GM23338 (cell line): ENCODE measurements around the gene SEC14L1. TPM values are rescaled to one million over a fixed set of nuclear protein-coding genes. Genes with fewer than 3 reads are reported as not detected.

ENCODE experiments used
- ATAC-seq: fragments of 200-7000 bp; cut with Tn5 transposase; 3 replicates; pipeline ENCODE4 v1.9.1; 2020
- DNase-seq: peaks from one replicate; pipeline ENCODE4 v3.0.0-alpha.2; 2015; ENCODE audit warnings: low spot score
- H2AFZ ChIP-seq: fragments of 200-600 bp; sonication (generic); 2 replicates; pipeline ENCODE4 v1.8.0; 2016; ENCODE audit warnings: antibody characterized with exemption, mild to moderate bottlenecking, moderate library complexity
- H3F3A ChIP-seq: fragments of 200-600 bp; sonication (generic); replicated peaks from 2 replicates; pipeline ENCODE4 v1.8.0; 2017; ENCODE audit warnings: antibody characterized with exemption, mixed run types, low read depth
- H3K27ac ChIP-seq: fragments of 200-600 bp; sonication (generic); 2 replicates; pipeline ENCODE4 v1.6.1; 2016; ENCODE audit warnings: low read depth
- H3K27me3 ChIP-seq: fragments of 200-600 bp; sonication (generic); 2 replicates; pipeline ENCODE4 v1.8.0; 2016; ENCODE audit warnings: mild to moderate bottlenecking, mixed run types, moderate library complexity; ENCODE audit not compliant: insufficient read depth
- H3K36me3 ChIP-seq: fragments of 200-600 bp; sonication (generic); 2 replicates; pipeline ENCODE4 v1.8.0; 2016; ENCODE audit warnings: mild to moderate bottlenecking; ENCODE audit not compliant: insufficient read depth
- H3K4me1 ChIP-seq: fragments of 200-600 bp; sonication (generic); 2 replicates; pipeline ENCODE4 v1.8.0; 2016; ENCODE audit warnings: mild to moderate bottlenecking, moderate library complexity; ENCODE audit not compliant: insufficient read depth
- H3K4me2 ChIP-seq: fragments of 200-600 bp; sonication (generic); 2 replicates; pipeline ENCODE4 v1.7.1; 2017; ENCODE audit warnings: mixed run types
- H3K4me3 ChIP-seq: fragments of 200-600 bp; sonication (generic); 2 replicates; pipeline ENCODE4 v1.6.1; 2016; ENCODE audit warnings: mixed run types
- H3K79me2 ChIP-seq: fragments of 200-600 bp; sonication (generic); replicated peaks from 2 replicates; pipeline ENCODE4 v1.8.0; 2017; ENCODE audit warnings: mild to moderate bottlenecking; ENCODE audit not compliant: insufficient read depth
- H3K9me2 ChIP-seq: fragments of 200-600 bp; sonication (generic); 2 replicates; pipeline ENCODE4 v1.8.0; 2017; ENCODE audit not compliant: insufficient read depth
- H4K20me1 ChIP-seq: fragments of 200-600 bp; sonication (generic); replicated peaks from 2 replicates; pipeline ENCODE4 v1.8.0; 2017; ENCODE audit warnings: mild to moderate bottlenecking; ENCODE audit not compliant: insufficient read depth
- H3K27ac Mint-ChIP-seq: 2 replicates; pipeline ENCODE4 v1.8.0; 2020; ENCODE audit warnings: inconsistent platforms, mild to moderate bottlenecking, moderate library complexity, mixed read lengths
- H3K27me3 Mint-ChIP-seq: 3 replicates; pipeline ENCODE4 v1.8.0; 2022; ENCODE audit warnings: low read depth, mild to moderate bottlenecking, moderate library complexity, mixed read lengths, inconsistent platforms; ENCODE audit not compliant: insufficient read depth, poor library complexity
- H3K36me3 Mint-ChIP-seq: 3 replicates; pipeline ENCODE4 v1.8.0; 2021; ENCODE audit warnings: low read depth, mild to moderate bottlenecking, inconsistent platforms, moderate library complexity, mixed read lengths
- H3K4me1 Mint-ChIP-seq: 3 replicates; pipeline ENCODE4 v1.8.0; 2020; ENCODE audit warnings: mild to moderate bottlenecking, inconsistent platforms, mixed read lengths
- H3K4me3 Mint-ChIP-seq: 3 replicates; pipeline ENCODE4 v1.8.0; 2021; ENCODE audit warnings: moderate library complexity, mild to moderate bottlenecking, inconsistent platforms, mixed read lengths
- H3K9me3 Mint-ChIP-seq: 3 replicates; pipeline ENCODE4 v1.8.0; 2020; ENCODE audit warnings: moderate library complexity, mild to moderate bottlenecking, inconsistent platforms, mixed read lengths
- CREB1 ChIP-seq: fragments of 250-450 bp; sonication (Bioruptor Pico); IDR thresholded peaks from 2 replicates; pipeline ENCODE4 v1.5.0; 2020; ENCODE audit warnings: low read depth, mild to moderate bottlenecking, moderate library complexity
- CTCF ChIP-seq, 2 experiments: fragments of 200-600 bp in 1 of 2; sonication (generic) in 1 of 2; conservative IDR thresholded peaks; 2 replicates each; pipeline versions ENCODE4 v1.5.1 to v1.6.1; 2016 to 2017; ENCODE audit warnings: antibody characterized with exemption in 2 of 2, low read depth in 2 of 2, mild to moderate bottlenecking in 2 of 2, moderate library complexity in 1 of 2
- ETS1 ChIP-seq: IDR thresholded peaks from 2 replicates; pipeline ENCODE4 v1.6.1; 2016; ENCODE audit warnings: antibody characterized with exemption
- EZH2 ChIP-seq: fragments of 200-600 bp; sonication (generic); IDR thresholded peaks from one replicate; pipeline ENCODE4 v1.8.0; 2017; ENCODE audit warnings: antibody characterized with exemption, mild to moderate bottlenecking, low read depth; ENCODE audit not compliant: unreplicated experiment
- EZH2phosphoT487 ChIP-seq: fragments of 200-600 bp; sonication (generic); IDR thresholded peaks from one replicate; pipeline ENCODE4 v1.8.1; 2018; ENCODE audit warnings: antibody characterized with exemption; ENCODE audit not compliant: unreplicated experiment
- JUNB ChIP-seq: IDR thresholded peaks from one replicate; pipeline ENCODE4 v1.6.1; 2016; ENCODE audit warnings: antibody characterized with exemption; ENCODE audit not compliant: unreplicated experiment
- NANOG ChIP-seq: IDR thresholded peaks from 2 replicates; pipeline ENCODE4 v1.6.1; 2016; ENCODE audit warnings: antibody characterized with exemption, borderline replicate concordance
- POLR2AphosphoS5 ChIP-seq: IDR thresholded peaks from 2 replicates; pipeline ENCODE4 v1.6.1; 2016; ENCODE audit warnings: antibody characterized with exemption, low read depth
- STAT1 ChIP-seq: IDR thresholded peaks from one replicate; pipeline ENCODE4 v1.6.1; 2016; ENCODE audit warnings: antibody characterized with exemption; ENCODE audit not compliant: unreplicated experiment
- ZNF114 ChIP-seq: fragments of 250-450 bp; sonication (Bioruptor Pico); IDR thresholded peaks from 2 replicates; pipeline ENCODE4 v1.5.0; 2020; ENCODE audit warnings: mild to moderate bottlenecking, moderate library complexity
- ZNF331 ChIP-seq: fragments of 250-450 bp; sonication (Bioruptor Pico); IDR thresholded peaks from 2 replicates; pipeline ENCODE4 v1.5.0; 2020; ENCODE audit warnings: low read depth, mild to moderate bottlenecking, moderate library complexity
- ZNF462 ChIP-seq: fragments of 250-450 bp; sonication (Bioruptor Pico); IDR thresholded peaks from 2 replicates; pipeline ENCODE4 v1.5.0; 2020; ENCODE audit warnings: mild to moderate bottlenecking, moderate library complexity
- polyA plus RNA-seq: library from polyadenylated mRNA; unstranded; fragments of >200 nt; fragmentation: Nextera tagmentation; extraction: Ambion mirVana; gene quantifications from 2 replicates; pipeline ENCODE4 v1.2.1, GENCODE V29; 2016
- total RNA-seq: library from RNA; depleted of rRNA; stranded (reverse); fragments of >200 nt; shearing (Covaris generic); gene quantifications from 2 replicates; pipeline ENCODE4 v1.2.3, GENCODE V29; 2014

Gene SEC14L1
- total and polyA plus RNA-seq, 2 experiments from 2014 or later, result 26.8 to 54.8 TPM

GRCh38 chr17:77212833-77213777, 72.3 kb downstream of the SEC14L1 start:
- Histone ChIP-seq H3K4me2 (no peak overlapping the region), H3K27ac (no peak overlapping the region), H3K4me1 (no peaks in the 10 kb centered on the region), H3K27me3 (no peaks in the 10 kb centered on the region), H3K9me2 (no peaks in the 10 kb centered on the region), H3K79me2 (no peaks in the 10 kb centered on the region), H2AFZ (no peak overlapping the region), H3K4me3 (no peak overlapping the region), H3F3A (no peaks in the 10 kb centered on the region), H3K36me3 (peaks cover 17% of the 10 kb centered on the region; the same call in 1 of the 2 replicates), H4K20me1 (no peaks in the 10 kb centered on the region)
- Mint-ChIP-seq H3K9me3 (no peaks in the 10 kb centered on the region), H3K4me1 (peaks cover 7% of the 10 kb centered on the region; the same call in 2 of the 3 replicates), H3K4me3 (no peak overlapping the region), H3K27me3 (peaks cover 7% of the 10 kb centered on the region), H3K27ac (no peak overlapping the region), H3K36me3 (peaks cover 47% of the 10 kb centered on the region)
- no peak for ATAC-seq
- TF ChIP-seq ETS1 (no peak), EZH2 (no peak), CTCF (conservative IDR thresholded peaks at IDR 0.05; ENCODE audit: low read depth in 2 of 2) (no peak), POLR2AphosphoS5 (no peak), ZNF114 (no peak), EZH2phosphoT487 (no peak), ZNF331 (CRISPR knock-in tag) (no peak), STAT1 (no peak), JUNB (no peak)
- DNase-seq, result no peak

- no peak overlapping the region for H3K27ac ChIP-seq
- no peaks in the 10 kb centered on the region for H3F3A ChIP-seq
- no peak overlapping the region for H3K4me2 ChIP-seq
- TF ChIP-seq STAT1 (no peak), ZNF114 (no peak), EZH2 (no peak), ZNF331 (CRISPR knock-in tag) (no peak), CREB1 (CRISPR knock-in tag) (no peak), ZNF462 (CRISPR knock-in tag) (no peak), NANOG (no peak), JUNB (no peak)
- peaks cover 14% of the 10 kb centered on the region; the same call in 1 of the 2 replicates for H3K36me3 ChIP-seq
- H3K79me2 ChIP-seq, result no peaks in the 10 kb centered on the region
- H3K4me3 Mint-ChIP-seq, result no peak overlapping the region
- H2AFZ ChIP-seq, result no peak overlapping the region
- H3K9me3 Mint-ChIP-seq, result no peaks in the 10 kb centered on the region
- ATAC-seq, result no peak
- peaks cover 7% of the 10 kb centered on the region for H3K27me3 Mint-ChIP-seq
- H3K4me1 Mint-ChIP-seq, result peaks cover 4% of the 10 kb centered on the region; the same call in 2 of the 3 replicates
- H4K20me1 ChIP-seq, result no peaks in the 10 kb centered on the region
- no peaks in the 10 kb centered on the region for H3K9me2 ChIP-seq
- H3K36me3 Mint-ChIP-seq, result peaks cover 42% of the 10 kb centered on the region
- H3K4me3 ChIP-seq, result no peak overlapping the region
- DNase-seq, result no peak
- H3K27ac Mint-ChIP-seq, result no peak overlapping the region
- no peaks in the 10 kb centered on the region for H3K27me3 ChIP-seq
- no peaks in the 10 kb centered on the region for H3K4me1 ChIP-seq
These were observed 73.0 kb downstream of the SEC14L1 start for GRCh38 chr17:77213778-77214132.
